ENCODE results near the gene CNOT6L. TPM values are rescaled to one million over a fixed set of nuclear protein-coding genes. Genes with fewer than 3 reads are reported as not detected.
A peak's percentile ranks its signal among the peaks of the same experiment; 100 is the strongest.

Gene CNOT6L
- total RNA-seq, 1 experiment from 2014 or later, result 14.5 TPM

- no peak overlapping the region for H3K56ac ChIP-seq (ENCODE audit: insufficient read length, low read depth, low read length)
- no peaks in the 10 kb centered on the region for H3K9me3 ChIP-seq (ENCODE audit: control insufficient read depth, low read depth, low read length)
- no peak overlapping the region for H2BK120ac ChIP-seq (ENCODE audit: low read depth, low read length, poor library complexity, severe bottlenecking)
- H2BK5ac ChIP-seq (ENCODE audit: insufficient read length, low read length), result no peak overlapping the region
- H3K4me1 ChIP-seq (ENCODE audit: insufficient read depth, low read length), result no peaks in the 10 kb centered on the region
- no peak overlapping the region for H4K91ac ChIP-seq (ENCODE audit: insufficient read length, low read depth, low read length)
- H2AFZ ChIP-seq (ENCODE audit: low read length), result no peak overlapping the region
- no peak overlapping the region for H3K14ac ChIP-seq (ENCODE audit: insufficient read depth, low read length)
- no peak overlapping the region for H4K5ac ChIP-seq (ENCODE audit: insufficient read length, low read depth, low read length)
- no peak overlapping the region for H4K8ac ChIP-seq (replicated peaks; ENCODE audit: insufficient read length, low read depth, low read length)
- H3K27me3 ChIP-seq (ENCODE audit: insufficient read depth, low read length), result no peaks in the 10 kb centered on the region
- H3K4me1 Mint-ChIP-seq, result no peaks in the 10 kb centered on the region
- no peaks in the 10 kb centered on the region for H3K27me3 Mint-ChIP-seq (ENCODE audit: low read depth)
- no peaks in the 10 kb centered on the region for H3K9me3 Mint-ChIP-seq
- H3K79me1 ChIP-seq (ENCODE audit: insufficient read depth, low read depth, low read length, poor library complexity, severe bottlenecking), result no peaks in the 10 kb centered on the region
- H3K27ac Mint-ChIP-seq, result no peak overlapping the region
- no peak overlapping the region for H3K4me2 ChIP-seq (ENCODE audit: insufficient read depth, insufficient read length, low read length)
- no peak overlapping the region for H3K4me3 Mint-ChIP-seq
- no peaks in the 10 kb centered on the region for H4K20me1 ChIP-seq (ENCODE audit: control insufficient read depth, insufficient read depth, insufficient read length)
- no peak overlapping the region for H3K23ac ChIP-seq (ENCODE audit: insufficient read length, low read depth, low read length)
- peak; percentile 53; the same call in 2 of the 3 replicates for TF ChIP-seq CTCF (conservative IDR thresholded peaks at IDR 0.05)
- H2BK20ac ChIP-seq (ENCODE audit: low read depth, low read length, poor library complexity, severe bottlenecking), result no peak overlapping the region
- no peak overlapping the region for H3K18ac ChIP-seq (ENCODE audit: insufficient read length, low read depth, low read length)
- no peak overlapping the region for H3K4ac ChIP-seq (ENCODE audit: low read depth, low read length)
- H2BK12ac ChIP-seq (ENCODE audit: insufficient read length, low read depth, low read length), result no peak overlapping the region
- no peaks in the 10 kb centered on the region for H3K23me2 ChIP-seq (ENCODE audit: insufficient read length, low read depth, low read length, poor library complexity, severe bottlenecking)
- H3K79me2 ChIP-seq (ENCODE audit: insufficient read depth, low read length), result no peaks in the 10 kb centered on the region
- H2AK5ac ChIP-seq (ENCODE audit: insufficient read length, low read length), result no peak overlapping the region
- no peak for DNase-seq
- H3K36me3 Mint-ChIP-seq (ENCODE audit: insufficient read depth in 1 of 3, low read depth in 3 of 3), result peaks cover 0 to 4% (median 0%) of the 10 kb centered on the region in 3 experiments; a peak in 1 of 7 replicates
- no peak overlapping the region for H3T11ph ChIP-seq (ENCODE audit: low read length)
- no CpG with 5 or more reads among the region's 1 CpG for WGBS (ENCODE audit: extremely low coverage, insufficient read length, low lambda C conversion rate)
- no peak overlapping the region for H3K9ac ChIP-seq (ENCODE audit: extremely low read depth, insufficient read length, low read length)
- no peak overlapping the region for H3K27ac ChIP-seq (ENCODE audit: insufficient read length, low read depth, low read length)
- H2BK15ac ChIP-seq (ENCODE audit: low read depth, low read length), result no peak overlapping the region
Measured at GRCh38 chr4:77728420-77728819, 90.7 kb downstream of the CNOT6L start.

All from H9 (cell line).